Measurements from ENCODE around the gene MYO7B.

MYO7B gene

GRCh38 chr2:127576433-127577207, 41.1 kb downstream of the MYO7B start:
- Histone ChIP-seq H3K36me3 (no peaks in the 10 kb centered on the region), H3K27me3 (no peaks in the 10 kb centered on the region), H3K4me1 (peaks cover 37 to 88% (median 62%) of the 10 kb centered on the region in 10 experiments), H3K9ac (peak overlapping the region in 8 of 11 experiments; percentile 16 to 56 (median 42); a peak in 12 of 22 replicates), H3K27ac (peak overlapping the region in 9 of 11 experiments; percentile 23 to 78 (median 57); a peak in 15 of 22 replicates), H3K9me3 (replicated peaks in 1 of 11) (no peaks in the 10 kb centered on the region), H3K4me2 (peak overlapping the region; percentile 77 to 94 (median 88)), H4K20me1 (no peaks in the 10 kb centered on the region), H3K4me3 (peak overlapping the region in 1 of 10 experiments; percentile 6; a peak in 1 of 20 replicates)
- no peak for TF ChIP-seq Cebpa-rat (IDR thresholded peaks at IDR 0.05)

- H3K4me2 ChIP-seq = peak overlapping the region; percentile 77 to 94 (median 88); a peak in 21 of 22 replicates
- H3K27me3 ChIP-seq = no peaks in the 10 kb centered on the region
- H3K27ac ChIP-seq = peak overlapping the region in 8 of 11 experiments; percentile 21 to 78 (median 58); a peak in 10 of 22 replicates
- H3K9ac ChIP-seq = peak overlapping the region in 4 of 11 experiments; percentile 41 to 56 (median 54); a peak in 5 of 22 replicates
- no peaks in the 10 kb centered on the region for H3K36me3 ChIP-seq
- peaks cover 37 to 86% (median 61%) of the 10 kb centered on the region in 10 experiments for H3K4me1 ChIP-seq
- no peak for TF ChIP-seq Cebpa-rat (IDR thresholded peaks at IDR 0.05)
- H4K20me1 ChIP-seq = no peaks in the 10 kb centered on the region
- H3K4me3 ChIP-seq = peak overlapping the region in 1 of 10 experiments; percentile 6; a peak in 1 of 20 replicates
- H3K9me3 ChIP-seq (replicated peaks in 1 of 11) = no peaks in the 10 kb centered on the region
Measured at GRCh38 chr2:127577208-127577475, 41.7 kb downstream of the MYO7B start.

- Histone ChIP-seq H3K9ac (peak overlapping the region in 5 of 11 experiments; percentile 31 to 47 (median 38); a peak in 8 of 22 replicates), H3K4me1 (peaks cover 37 to 83% (median 59%) of the 10 kb centered on the region in 10 experiments), H4K20me1 (no peaks in the 10 kb centered on the region), H3K27ac (peak overlapping the region in 9 of 11 experiments; percentile 38 to 78 (median 65); a peak in 16 of 22 replicates), H3K4me2 (peak overlapping the region; percentile 77 to 94 (median 88)), H3K4me3 (peak overlapping the region in 3 of 10 experiments; percentile 17 to 35 (median 32); a peak in 5 of 20 replicates), H3K27me3 (no peaks in the 10 kb centered on the region), H3K36me3 (no peaks in the 10 kb centered on the region), H3K9me3 (replicated peaks in 1 of 11) (no peaks in the 10 kb centered on the region)
- no peak for TF ChIP-seq Cebpa-rat (IDR thresholded peaks at IDR 0.05)
Measured at GRCh38 chr2:127577503-127577902, 42.0 kb downstream of the MYO7B start.

- peak overlapping the region; percentile 77 to 94 (median 88) for H3K4me2 ChIP-seq
- no peaks in the 10 kb centered on the region for H3K27me3 ChIP-seq
- H3K4me3 ChIP-seq = peak overlapping the region in 7 of 10 experiments; percentile 9 to 51 (median 24); a peak in 8 of 20 replicates
- peak overlapping the region in 9 of 11 experiments; percentile 38 to 78 (median 65); a peak in 16 of 22 replicates for H3K27ac ChIP-seq
- no peak for TF ChIP-seq Cebpa-rat (IDR thresholded peaks at IDR 0.05)
- H3K9me3 ChIP-seq (replicated peaks in 1 of 11) = no peaks in the 10 kb centered on the region
- no peaks in the 10 kb centered on the region for H3K36me3 ChIP-seq
- H3K4me1 ChIP-seq = peaks cover 37 to 78% (median 57%) of the 10 kb centered on the region in 10 experiments
- H3K9ac ChIP-seq = peak overlapping the region in 8 of 11 experiments; percentile 18 to 47 (median 33); a peak in 10 of 22 replicates
- H4K20me1 ChIP-seq = no peaks in the 10 kb centered on the region
Measured at GRCh38 chr2:127577973-127578372, 42.5 kb downstream of the MYO7B start.

- Histone ChIP-seq H4K20me1 (no peaks in the 10 kb centered on the region), H3K4me3 (peak overlapping the region in 7 of 10 experiments; percentile 9 to 51 (median 24); a peak in 7 of 20 replicates), H3K36me3 (no peaks in the 10 kb centered on the region), H3K4me2 (peak overlapping the region; percentile 77 to 94 (median 88)), H3K4me1 (peaks cover 37 to 74% (median 56%) of the 10 kb centered on the region in 10 experiments), H3K9me3 (replicated peaks in 1 of 11) (no peaks in the 10 kb centered on the region), H3K27ac (peak overlapping the region in 9 of 11 experiments; percentile 38 to 78 (median 65); a peak in 16 of 22 replicates), H3K27me3 (no peaks in the 10 kb centered on the region), H3K9ac (peak overlapping the region in 7 of 11 experiments; percentile 18 to 47 (median 31); a peak in 9 of 22 replicates)
- no peak for TF ChIP-seq Cebpa-rat (IDR thresholded peaks at IDR 0.05)
Measured at GRCh38 chr2:127578411-127578810, 42.9 kb downstream of the MYO7B start.

GRCh38 chr2:127579231-127579630, 43.7 kb downstream of the MYO7B start:
- no peaks in the 10 kb centered on the region for H3K9me3 ChIP-seq (replicated peaks in 1 of 11)
- peak overlapping the region in 8 of 11 experiments; percentile 77 to 94 (median 90); a peak in 14 of 22 replicates for H3K4me2 ChIP-seq
- H3K27me3 ChIP-seq = no peaks in the 10 kb centered on the region
- no peak overlapping the region for H3K4me3 ChIP-seq
- H3K27ac ChIP-seq = peak overlapping the region in 2 of 11 experiments; percentile 67 to 78; a peak in 1 of 22 replicates
- H4K20me1 ChIP-seq = no peaks in the 10 kb centered on the region
- TF ChIP-seq Cebpa-rat (IDR thresholded peaks at IDR 0.05) = no peak
- H3K9ac ChIP-seq = no peak overlapping the region
- H3K4me1 ChIP-seq = peaks cover 37 to 65% (median 52%) of the 10 kb centered on the region in 10 experiments
- no peaks in the 10 kb centered on the region for H3K36me3 ChIP-seq

GRCh38 chr2:127580167-127581049, 44.9 kb downstream of the MYO7B start:
- no peaks in the 10 kb centered on the region for H3K36me3 ChIP-seq
- no peak overlapping the region for H3K9ac ChIP-seq
- peaks cover 32 to 54% (median 41%) of the 10 kb centered on the region in 10 experiments for H3K4me1 ChIP-seq
- no peaks in the 10 kb centered on the region for H3K27me3 ChIP-seq
- H4K20me1 ChIP-seq = no peaks in the 10 kb centered on the region
- H3K9me3 ChIP-seq (replicated peaks in 1 of 11) = no peaks in the 10 kb centered on the region
- peak overlapping the region in 1 of 11 experiments; percentile 14; a peak in 2 of 22 replicates for H3K4me2 ChIP-seq
- no peak overlapping the region for H3K27ac ChIP-seq
- no peak for TF ChIP-seq Cebpa-rat (IDR thresholded peaks at IDR 0.05)
- H3K4me3 ChIP-seq = no peak overlapping the region

- no peak overlapping the region for H3K4me3 ChIP-seq
- H3K4me1 ChIP-seq = peaks cover 26 to 48% (median 36%) of the 10 kb centered on the region in 10 experiments
- H3K9me3 ChIP-seq (replicated peaks in 1 of 11) = no peaks in the 10 kb centered on the region
- H3K4me2 ChIP-seq = no peak overlapping the region
- no peaks in the 10 kb centered on the region for H3K27me3 ChIP-seq
- no peaks in the 10 kb centered on the region for H4K20me1 ChIP-seq
- H3K36me3 ChIP-seq = no peaks in the 10 kb centered on the region
- H3K27ac ChIP-seq = no peak overlapping the region
- H3K9ac ChIP-seq = no peak overlapping the region
- no peak for TF ChIP-seq Cebpa-rat (IDR thresholded peaks at IDR 0.05)
Measured at GRCh38 chr2:127581050-127581345, 45.5 kb downstream of the MYO7B start.
